HCT116 (cell line): ENCODE data around the gene PELI1. TPM values are rescaled to one million over a fixed set of nuclear protein-coding genes. Genes with fewer than 3 reads are reported as not detected.

Experiments used
- ATAC-seq: fragments of 200-7000 bp; cut with Tn5 transposase; 2 replicates; pipeline ENCODE4 v1.9.1; 2020; ENCODE audit warnings: mild to moderate bottlenecking, moderate library complexity
- BruUV-seq: library from RNA; stranded (reverse); fragments of 400-500 nt; replicated peaks from 2 replicates; lab custom pipeline; 2021; lab: Mats Ljungman, UMichigan
- CTCF ChIA-PET: fragments of 300-600 bp; sonication (Branson Sonifier 250); formaldehyde crosslinking; loops from one replicate; lab custom pipeline; 2021; ENCODE audit warnings: antibody characterized with exemption; lab: Charles Lee
- POLR2A ChIA-PET: fragments of 300-600, 350-600 bp; sonication (Branson Sonifier 250); formaldehyde crosslinking; loops from one replicate; lab custom pipeline; 2021; ENCODE audit warnings: antibody characterized with exemption; lab: Charles Lee
- RAD21 ChIA-PET, 2 experiments: fragments of 300-600 bp; sonication (Branson Sonifier 250); formaldehyde crosslinking; loops; one replicate each; lab custom pipeline; 2023; ENCODE audit warnings: low total read pairs in 2 of 2; ENCODE audit not compliant: uncharacterized antibody in 2 of 2, unreplicated experiment in 2 of 2, low non-redundant PET in 1 of 2; lab: Charles Lee
- DNase-seq: peaks from one replicate; pipeline ENCODE4 v3.0.0-alpha.2; 2010; ENCODE audit warnings: low read depth, low spot score
- H2AFZ ChIP-seq: fragments of 200-600 bp; shearing (Covaris generic), sonication (generic); 2 replicates; pipeline ENCODE4 v1.6.1; 2017; ENCODE audit warnings: low read depth, mixed run types, mixed read lengths, antibody characterized with exemption, low read length; ENCODE audit not compliant: poor library complexity, severe bottlenecking
- H3K27ac ChIP-seq: 2 replicates; pipeline ENCODE4 v1.5.1; 2012; ENCODE audit warnings: low read depth, low read length
- H3K27me3 ChIP-seq: fragments of 200-600 bp; sonication (generic); 2 replicates; pipeline ENCODE4 v1.6.1; 2016; ENCODE audit warnings: mixed run types, low read length, mixed read lengths; ENCODE audit not compliant: insufficient read depth
- H3K36me3 ChIP-seq, 2 experiments: fragments of 200-500 bp in 1 of 2; fragments of 200-600 bp in 1 of 2; sonication (Bioruptor generic) in 1 of 2; sonication (generic) in 1 of 2; 2 replicates each; pipeline versions ENCODE4 v1.5.1 to v1.6.1; 2014 to 2016; ENCODE audit warnings: low read length in 2 of 2, inconsistent platforms in 1 of 2, mixed read lengths in 1 of 2, mixed run types in 1 of 2; ENCODE audit not compliant: insufficient read depth in 2 of 2, control insufficient read depth in 1 of 2
- H3K4me1 ChIP-seq, 2 experiments: fragments of 200-600 bp in 1 of 2; sonication (generic) in 1 of 2; 2 replicates each; pipeline versions ENCODE4 v1.5.1 to v1.6.1; 2012 to 2017; ENCODE audit warnings: low read length in 2 of 2, inconsistent platforms in 1 of 2, mild to moderate bottlenecking in 1 of 2, mixed read lengths in 1 of 2, mixed run types in 1 of 2, moderate library complexity in 1 of 2; ENCODE audit not compliant: insufficient read depth in 2 of 2, control insufficient read depth in 1 of 2
- H3K4me2 ChIP-seq: fragments of 200-600 bp; sonication (generic); 2 replicates; pipeline ENCODE4 v1.6.1; 2017; ENCODE audit warnings: mixed run types, low read length, mixed read lengths
- H3K4me3 ChIP-seq, 2 experiments: fragments of 200-600 bp in 1 of 2; sonication (generic) in 1 of 2; replicated peaks in 1 of 2; 2 replicates each; pipeline ENCODE4 v1.5.1; 2011 to 2016; ENCODE audit warnings: low read length in 2 of 2, control low read depth in 1 of 2, low read depth in 1 of 2, mild to moderate bottlenecking in 1 of 2, mixed read lengths in 1 of 2, mixed run types in 1 of 2
- H3K79me2 ChIP-seq: fragments of 200-600 bp; sonication (generic); 2 replicates; pipeline ENCODE4 v1.6.1; 2017; ENCODE audit warnings: mild to moderate bottlenecking, mixed run types, low read length, moderate library complexity, mixed read lengths; ENCODE audit not compliant: insufficient read depth
- H3K9ac ChIP-seq: fragments of 200-600 bp; sonication (generic); 2 replicates; pipeline ENCODE4 v1.6.1; 2016; ENCODE audit warnings: low read length, mixed read lengths
- H3K9me2 ChIP-seq: fragments of 200-600 bp; sonication (generic), shearing (Covaris generic); 2 replicates; pipeline ENCODE4 v1.6.1; 2017; ENCODE audit warnings: mixed run types, mild to moderate bottlenecking, moderate library complexity; ENCODE audit not compliant: insufficient read depth
- H3K9me3 ChIP-seq, 2 experiments: fragments of 200-500 bp in 1 of 2; fragments of 200-600 bp in 1 of 2; sonication (Bioruptor generic) in 1 of 2; sonication (generic) in 1 of 2; 2 replicates each; pipeline ENCODE4 v1.6.1; 2014 to 2017; ENCODE audit warnings: low read length in 2 of 2, mixed read lengths in 2 of 2, inconsistent platforms in 1 of 2, low read depth in 1 of 2, mild to moderate bottlenecking in 1 of 2, mixed run types in 1 of 2, moderate library complexity in 1 of 2; ENCODE audit not compliant: control insufficient read depth in 1 of 2, insufficient read depth in 1 of 2
- H4K20me1 ChIP-seq: fragments of 200-600 bp; sonication (generic), shearing (Covaris generic); 2 replicates; pipeline ENCODE4 v1.6.1; 2017; ENCODE audit warnings: mixed run types, mild to moderate bottlenecking, moderate library complexity; ENCODE audit not compliant: insufficient read depth
- ATF3 ChIP-seq: IDR thresholded peaks from 2 replicates; pipeline ENCODE4 v1.6.1; 2012
- CBX3 ChIP-seq: IDR thresholded peaks from 2 replicates; pipeline ENCODE4 v1.6.1; 2012; ENCODE audit warnings: low read depth
- ELF1 ChIP-seq: IDR thresholded peaks from 2 replicates; pipeline ENCODE4 v1.6.1; 2012; ENCODE audit warnings: low read depth, borderline replicate concordance
- EZH2 ChIP-seq: fragments of 200-600 bp; sonication (generic); IDR thresholded peaks from 2 replicates; pipeline ENCODE4 v1.6.1; 2017; ENCODE audit warnings: antibody characterized with exemption, mixed run types
- EZH2phosphoT487 ChIP-seq: fragments of 200-600 bp; IDR thresholded peaks from 2 replicates; pipeline ENCODE4 v1.6.1; 2018; ENCODE audit warnings: antibody characterized with exemption, borderline replicate concordance
- FOSL1 ChIP-seq: IDR thresholded peaks from 2 replicates; pipeline ENCODE4 v1.6.1; 2012; ENCODE audit warnings: low read depth
- JUND ChIP-seq: IDR thresholded peaks from 2 replicates; pipeline ENCODE4 v1.6.1; 2012
- MAX ChIP-seq: IDR thresholded peaks from 2 replicates; pipeline ENCODE4 v1.6.1; 2012
- POLR2A ChIP-seq: IDR thresholded peaks from 2 replicates; pipeline ENCODE4 v1.7.0; 2011; ENCODE audit warnings: borderline replicate concordance; ENCODE audit not compliant: insufficient read depth, insufficient read length; ENCODE audit errors: extremely low read depth
- RAD21 ChIP-seq: IDR thresholded peaks from 2 replicates; pipeline ENCODE4 v1.6.1; 2012; ENCODE audit warnings: low read depth, mild to moderate bottlenecking
- SIN3A ChIP-seq: IDR thresholded peaks from 2 replicates; pipeline ENCODE4 v1.6.1; 2012; ENCODE audit warnings: low read depth
- SRF ChIP-seq: IDR thresholded peaks from 2 replicates; pipeline ENCODE4 v1.6.1; 2012; ENCODE audit warnings: low read depth
- TCF7L2 ChIP-seq: IDR thresholded peaks from 2 replicates; pipeline ENCODE4 v1.7.0; 2011; ENCODE audit warnings: borderline replicate concordance, inconsistent platforms; ENCODE audit not compliant: insufficient read depth, insufficient read length; ENCODE audit errors: extremely low read depth
- YY1 ChIP-seq: IDR thresholded peaks from 2 replicates; pipeline ENCODE4 v1.6.1; 2011; ENCODE audit warnings: low read length, low read depth, moderate library complexity, mild to moderate bottlenecking; ENCODE audit not compliant: insufficient replicate concordance; ENCODE audit errors: extremely low read depth
- ZNF274 ChIP-seq: fragments of 200-500 bp; sonication (Bioruptor generic); IDR thresholded peaks from 2 replicates; pipeline ENCODE4 v1.6.1; 2014; ENCODE audit warnings: mild to moderate bottlenecking, low read depth, low read length, inconsistent platforms
- intact Hi-C: fragments of 100-400 bp; cut with micrococcal nuclease; formaldehyde crosslinking; loops from 2 replicates; pipeline ENCODE4 v1.10.0; 2022
- total RNA-seq: library from RNA; stranded (reverse); gene quantifications from one replicate; pipeline ENCODE4 v1.2.1, GENCODE V29; 2021; ENCODE audit not compliant: unreplicated experiment
- TF ChIP-seq, protein P1 (sequence below): IDR thresholded peaks from 2 replicates; pipeline ENCODE4 v1.6.1; 2011; ENCODE audit warnings: mild to moderate bottlenecking, low read length, moderate library complexity; ENCODE audit not compliant: insufficient replicate concordance; ENCODE audit errors: extremely low read depth
- TF ChIP-seq, protein P2 (sequence below), 3 experiments: fragments of 200-600 bp in 1 of 3; sonication (generic) in 1 of 3; IDR thresholded peaks in 2 of 3; conservative IDR thresholded peaks in 1 of 3; 2 replicates each; pipeline ENCODE4 v1.5.1; 2012 to 2017; ENCODE audit warnings: low read depth in 2 of 3, low read length in 2 of 3, antibody characterized with exemption in 1 of 3, borderline replicate concordance in 1 of 3, control low read depth in 1 of 3, mild to moderate bottlenecking in 1 of 3, mixed read lengths in 1 of 3, mixed run types in 1 of 3, moderate library complexity in 1 of 3; ENCODE audit not compliant: insufficient read depth in 1 of 3

The PELI1 gene
- total RNA-seq, 1 experiment from 2014 or later, result 7.9 TPM

DNA sequence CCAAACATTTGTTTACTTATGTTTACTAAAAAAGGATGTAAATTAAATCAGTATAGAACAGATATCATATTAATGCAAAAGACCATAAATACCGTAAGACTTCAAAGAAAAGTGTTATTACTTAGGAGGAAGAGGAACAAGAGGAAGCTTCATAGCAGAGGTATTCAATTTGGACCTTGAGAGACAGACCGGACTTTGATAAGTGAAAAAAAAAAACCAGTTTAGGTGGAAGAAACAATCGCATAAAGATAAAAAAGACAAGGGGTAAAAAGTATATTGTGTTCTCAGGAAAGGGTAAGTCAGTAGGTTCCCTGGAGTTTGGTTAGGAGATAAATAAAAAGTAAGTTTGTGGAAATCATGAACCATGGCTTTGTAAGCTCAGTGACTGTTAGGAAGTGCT, 17.6 kb downstream of the PELI1 start (continued):
- TF ChIP-seq CBX3, result no peak

DNA sequence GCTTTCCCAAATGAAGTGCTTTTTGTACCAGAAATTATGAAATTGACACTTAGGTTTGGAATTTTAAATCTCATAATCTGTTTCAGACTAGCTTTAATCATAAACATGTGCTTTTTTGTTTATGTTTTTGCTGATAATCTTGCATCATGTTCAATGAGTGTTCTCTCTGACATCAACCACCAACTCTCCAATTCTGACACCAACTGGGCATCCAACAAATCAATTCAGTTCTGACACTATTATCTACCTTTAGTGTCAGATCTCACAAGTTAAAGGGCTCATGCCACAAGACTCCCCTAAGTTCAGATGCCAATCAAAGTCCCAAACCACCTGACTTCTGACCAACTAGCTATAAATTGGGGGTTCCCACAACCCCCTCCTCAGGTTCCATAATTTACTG, 19.6 kb downstream of the PELI1 start:
- TF ChIP-seq EZH2, result no peak
- no peak for TF ChIP-seq RAD21
- TF ChIP-seq, protein P1, sequence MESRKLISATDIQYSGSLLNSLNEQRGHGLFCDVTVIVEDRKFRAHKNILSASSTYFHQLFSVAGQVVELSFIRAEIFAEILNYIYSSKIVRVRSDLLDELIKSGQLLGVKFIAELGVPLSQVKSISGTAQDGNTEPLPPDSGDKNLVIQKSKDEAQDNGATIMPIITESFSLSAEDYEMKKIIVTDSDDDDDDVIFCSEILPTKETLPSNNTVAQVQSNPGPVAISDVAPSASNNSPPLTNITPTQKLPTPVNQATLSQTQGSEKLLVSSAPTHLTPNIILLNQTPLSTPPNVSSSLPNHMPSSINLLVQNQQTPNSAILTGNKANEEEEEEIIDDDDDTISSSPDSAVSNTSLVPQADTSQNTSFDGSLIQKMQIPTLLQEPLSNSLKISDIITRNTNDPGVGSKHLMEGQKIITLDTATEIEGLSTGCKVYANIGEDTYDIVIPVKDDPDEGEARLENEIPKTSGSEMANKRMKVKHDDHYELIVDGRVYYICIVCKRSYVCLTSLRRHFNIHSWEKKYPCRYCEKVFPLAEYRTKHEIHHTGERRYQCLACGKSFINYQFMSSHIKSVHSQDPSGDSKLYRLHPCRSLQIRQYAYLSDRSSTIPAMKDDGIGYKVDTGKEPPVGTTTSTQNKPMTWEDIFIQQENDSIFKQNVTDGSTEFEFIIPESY, result no peak
- TF ChIP-seq SIN3A, result no peak
- TF ChIP-seq JUND, result no peak
- TF ChIP-seq ATF3, result no peak
- TF ChIP-seq EZH2phosphoT487, result no peak
- TF ChIP-seq MAX, result no peak
- no peak for TF ChIP-seq YY1
- TF ChIP-seq POLR2A, result no peak
- TF ChIP-seq ZNF274, result no peak
- TF ChIP-seq, protein P2, sequence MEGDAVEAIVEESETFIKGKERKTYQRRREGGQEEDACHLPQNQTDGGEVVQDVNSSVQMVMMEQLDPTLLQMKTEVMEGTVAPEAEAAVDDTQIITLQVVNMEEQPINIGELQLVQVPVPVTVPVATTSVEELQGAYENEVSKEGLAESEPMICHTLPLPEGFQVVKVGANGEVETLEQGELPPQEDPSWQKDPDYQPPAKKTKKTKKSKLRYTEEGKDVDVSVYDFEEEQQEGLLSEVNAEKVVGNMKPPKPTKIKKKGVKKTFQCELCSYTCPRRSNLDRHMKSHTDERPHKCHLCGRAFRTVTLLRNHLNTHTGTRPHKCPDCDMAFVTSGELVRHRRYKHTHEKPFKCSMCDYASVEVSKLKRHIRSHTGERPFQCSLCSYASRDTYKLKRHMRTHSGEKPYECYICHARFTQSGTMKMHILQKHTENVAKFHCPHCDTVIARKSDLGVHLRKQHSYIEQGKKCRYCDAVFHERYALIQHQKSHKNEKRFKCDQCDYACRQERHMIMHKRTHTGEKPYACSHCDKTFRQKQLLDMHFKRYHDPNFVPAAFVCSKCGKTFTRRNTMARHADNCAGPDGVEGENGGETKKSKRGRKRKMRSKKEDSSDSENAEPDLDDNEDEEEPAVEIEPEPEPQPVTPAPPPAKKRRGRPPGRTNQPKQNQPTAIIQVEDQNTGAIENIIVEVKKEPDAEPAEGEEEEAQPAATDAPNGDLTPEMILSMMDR (IDR thresholded peaks at IDR 0.05 in 2 of 3, conservative IDR thresholded peaks at IDR 0.05 in 1 of 3; ENCODE audit: borderline replicate concordance in 1 of 3, insufficient read depth in 1 of 3, low read depth in 2 of 3, low read length in 2 of 3), result no peak
- no peak for TF ChIP-seq TCF7L2
- no peak for TF ChIP-seq FOSL1
- TF ChIP-seq ELF1, result no peak
- TF ChIP-seq SRF, result no peak
- Histone ChIP-seq H3K4me2 (no peak overlapping the region), H3K4me3 (no peak overlapping the region), H2AFZ (no peak overlapping the region), H3K9ac (no peak overlapping the region), H3K9me2 (no peaks in the 10 kb centered on the region), H3K36me3 (no peaks in the 10 kb centered on the region), H3K79me2 (no peaks in the 10 kb centered on the region), H4K20me1 (no peaks in the 10 kb centered on the region), H3K27ac (no peak overlapping the region), H3K4me1 (no peaks in the 10 kb centered on the region), H3K9me3 (no peaks in the 10 kb centered on the region), H3K27me3 (no peaks in the 10 kb centered on the region)
- BruUV-seq, result no TSS peak
- RAD21 ChIA-PET, result no interaction called here
- ATAC-seq, result no peak
- POLR2A ChIA-PET, result no interaction called here
- CTCF ChIA-PET, result no interaction called here
- DNase-seq, result no peak
- intact Hi-C loops, result no loop called here
